ENCODE results near the gene RNF220. TPM values are rescaled to one million over a fixed set of nuclear protein-coding genes. Genes with fewer than 3 reads are reported as not detected.

Gene RNF220
- total RNA-seq, 1 experiment from 2014 or later = 68.7 TPM

DNA sequence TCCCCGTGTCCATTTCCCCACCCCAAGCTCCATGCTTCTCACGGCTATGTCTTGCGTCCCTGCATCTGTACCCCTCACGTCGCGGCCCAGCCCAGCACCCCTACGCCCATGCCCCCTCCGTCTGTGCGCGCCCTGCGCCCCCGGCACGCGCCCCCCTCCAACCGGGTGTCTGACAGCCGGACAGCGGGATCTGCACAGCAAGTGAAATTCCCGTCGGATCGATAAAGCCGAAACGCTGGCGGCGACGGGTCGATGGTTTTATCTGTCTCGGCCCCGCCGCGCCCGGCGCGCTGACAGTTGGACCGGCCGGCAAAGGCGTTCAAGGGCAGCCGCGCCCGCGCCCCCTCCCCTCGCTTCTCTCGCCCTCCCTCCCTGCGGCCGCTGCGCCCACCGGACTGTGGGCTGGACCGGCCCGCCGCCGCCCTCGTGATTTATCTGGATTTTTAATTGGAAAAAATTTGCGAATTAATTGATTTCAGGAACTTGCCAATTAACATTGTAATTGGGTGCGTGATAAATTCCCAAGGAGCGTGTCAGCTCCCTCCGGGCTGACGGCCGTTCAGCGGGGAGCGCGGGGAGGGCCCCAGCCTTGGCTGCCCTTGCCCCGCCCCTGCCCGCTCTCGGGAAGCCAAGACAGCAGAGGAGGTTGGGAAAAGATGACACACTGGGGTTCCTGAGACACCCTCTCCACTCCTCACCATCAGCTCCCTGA, 212.1 kb downstream of the RNF220 start:
- H3K36me3 Mint-ChIP-seq (ENCODE audit: insufficient read depth, unreplicated experiment) = no peaks in the 10 kb centered on the region
- intact Hi-C loops (cut with micrococcal nuclease; ENCODE audit: unreplicated experiment) = no loop called here
- H3K4me1 Mint-ChIP-seq (ENCODE audit: low read depth, unreplicated experiment) = peaks cover 19% of the 10 kb centered on the region
- BruUV-seq (replicated peaks) = no TSS peak
- H3K27ac Mint-ChIP-seq (ENCODE audit: unreplicated experiment) = no peak overlapping the region
- peak overlapping the region; percentile 46 for H3K4me3 Mint-ChIP-seq (ENCODE audit: low read depth, unreplicated experiment)
- CTCF ChIA-PET = interaction anchor here (0.5 to 0.7 kb wide), 2 partner anchors 41 to 116 kb away, joined by 4 to 6 read pairs; no protein-coding TSS in a partner anchor
- TF ChIP-seq, protein P1, sequence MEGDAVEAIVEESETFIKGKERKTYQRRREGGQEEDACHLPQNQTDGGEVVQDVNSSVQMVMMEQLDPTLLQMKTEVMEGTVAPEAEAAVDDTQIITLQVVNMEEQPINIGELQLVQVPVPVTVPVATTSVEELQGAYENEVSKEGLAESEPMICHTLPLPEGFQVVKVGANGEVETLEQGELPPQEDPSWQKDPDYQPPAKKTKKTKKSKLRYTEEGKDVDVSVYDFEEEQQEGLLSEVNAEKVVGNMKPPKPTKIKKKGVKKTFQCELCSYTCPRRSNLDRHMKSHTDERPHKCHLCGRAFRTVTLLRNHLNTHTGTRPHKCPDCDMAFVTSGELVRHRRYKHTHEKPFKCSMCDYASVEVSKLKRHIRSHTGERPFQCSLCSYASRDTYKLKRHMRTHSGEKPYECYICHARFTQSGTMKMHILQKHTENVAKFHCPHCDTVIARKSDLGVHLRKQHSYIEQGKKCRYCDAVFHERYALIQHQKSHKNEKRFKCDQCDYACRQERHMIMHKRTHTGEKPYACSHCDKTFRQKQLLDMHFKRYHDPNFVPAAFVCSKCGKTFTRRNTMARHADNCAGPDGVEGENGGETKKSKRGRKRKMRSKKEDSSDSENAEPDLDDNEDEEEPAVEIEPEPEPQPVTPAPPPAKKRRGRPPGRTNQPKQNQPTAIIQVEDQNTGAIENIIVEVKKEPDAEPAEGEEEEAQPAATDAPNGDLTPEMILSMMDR (IDR thresholded peaks at IDR 0.05; ENCODE audit: unreplicated experiment) = no peak
- H3K9me3 Mint-ChIP-seq (ENCODE audit: low read depth, unreplicated experiment) = no peaks in the 10 kb centered on the region
- peak; percentile 29 for DNase-seq
- peaks cover 84% of the 10 kb centered on the region for H3K27me3 Mint-ChIP-seq (ENCODE audit: unreplicated experiment)

DNA sequence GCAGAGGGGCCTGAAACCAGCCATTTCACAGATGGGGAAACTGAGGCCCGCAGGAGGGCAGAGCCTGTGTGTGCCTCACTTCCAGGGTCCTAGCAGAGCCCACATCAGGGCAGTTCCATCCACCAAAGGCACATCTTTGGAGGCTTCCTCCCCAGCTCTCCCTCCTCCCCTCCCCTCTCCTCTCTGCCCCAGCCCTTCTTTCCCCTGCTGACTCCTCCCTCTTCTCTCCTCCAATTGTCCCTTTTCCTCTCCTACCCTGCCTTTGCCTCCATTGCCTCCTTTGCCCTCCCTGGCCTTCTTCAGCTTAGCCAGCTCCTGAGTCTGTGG, 212.6 kb downstream of the RNF220 start:
- Mint-ChIP-seq H3K4me3 (ENCODE audit: low read depth, unreplicated experiment) (peak overlapping the region; percentile 46), H3K36me3 (ENCODE audit: insufficient read depth, unreplicated experiment) (no peaks in the 10 kb centered on the region), H3K27ac (ENCODE audit: unreplicated experiment) (no peak overlapping the region), H3K27me3 (ENCODE audit: unreplicated experiment) (peaks cover 84% of the 10 kb centered on the region), H3K4me1 (ENCODE audit: low read depth, unreplicated experiment) (peaks cover 19% of the 10 kb centered on the region), H3K9me3 (ENCODE audit: low read depth, unreplicated experiment) (no peaks in the 10 kb centered on the region)
- CTCF ChIA-PET = no interaction called here
- no peak for DNase-seq
- intact Hi-C loops (cut with micrococcal nuclease; ENCODE audit: unreplicated experiment) = no loop called here
- TF ChIP-seq, protein P1 (IDR thresholded peaks at IDR 0.05; ENCODE audit: unreplicated experiment) = no peak
- BruUV-seq (replicated peaks) = no TSS peak

DNA sequence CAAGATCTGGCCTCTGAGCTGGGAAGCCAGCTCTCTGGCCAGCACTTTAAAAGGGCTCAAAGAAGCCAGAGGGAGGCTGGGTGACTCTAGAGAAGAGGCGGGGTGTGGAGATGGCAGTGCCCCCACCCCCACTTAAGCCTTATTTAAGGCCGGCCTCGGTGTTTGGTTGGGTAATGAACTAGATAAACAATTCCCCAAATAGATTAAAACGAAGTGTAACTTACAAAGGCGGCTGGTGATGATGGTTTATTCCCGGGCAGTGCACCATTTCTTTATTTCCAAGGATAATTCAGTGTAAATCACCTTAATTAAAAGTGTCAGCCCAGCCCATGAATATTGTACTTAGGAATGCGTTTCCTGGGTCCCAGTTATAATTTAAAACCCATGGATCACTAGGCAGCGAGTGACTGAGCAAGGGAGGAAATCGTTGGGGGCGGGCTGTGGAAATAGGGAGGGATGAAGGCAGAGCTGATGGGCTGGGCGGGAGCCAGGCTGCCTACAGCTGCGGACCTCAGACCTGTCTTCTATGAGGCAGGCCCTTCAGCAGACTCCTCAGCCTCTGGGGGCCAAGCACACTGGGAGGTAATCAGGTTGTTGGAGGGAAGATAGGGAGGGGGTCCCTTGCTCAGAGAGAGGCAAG, 214.3 kb downstream of the RNF220 start:
- DNase-seq = no peak
- Mint-ChIP-seq H3K4me3 (ENCODE audit: low read depth, unreplicated experiment) (no peak overlapping the region), H3K36me3 (ENCODE audit: insufficient read depth, unreplicated experiment) (no peaks in the 10 kb centered on the region), H3K9me3 (ENCODE audit: low read depth, unreplicated experiment) (no peaks in the 10 kb centered on the region), H3K27ac (ENCODE audit: unreplicated experiment) (no peak overlapping the region), H3K27me3 (ENCODE audit: unreplicated experiment) (peaks cover 94% of the 10 kb centered on the region), H3K4me1 (ENCODE audit: low read depth, unreplicated experiment) (peaks cover 19% of the 10 kb centered on the region)
- CTCF ChIA-PET = interaction anchor here (0.5 to 0.6 kb wide), 2 partner anchors 8 to 777 kb away, joined by 3 to 6 read pairs; no protein-coding TSS in a partner anchor
- BruUV-seq (replicated peaks) = no TSS peak
- intact Hi-C loops (cut with micrococcal nuclease; ENCODE audit: unreplicated experiment) = no loop called here
- TF ChIP-seq, protein P1 (IDR thresholded peaks at IDR 0.05; ENCODE audit: unreplicated experiment) = no peak

GRCh38 chr1:44620072-44620471, 215.0 kb downstream of the RNF220 start:
- no peak for DNase-seq
- Mint-ChIP-seq H3K4me1 (ENCODE audit: low read depth, unreplicated experiment) (peaks cover 19% of the 10 kb centered on the region), H3K4me3 (ENCODE audit: low read depth, unreplicated experiment) (no peak overlapping the region), H3K27me3 (ENCODE audit: unreplicated experiment) (peaks cover 94% of the 10 kb centered on the region), H3K9me3 (ENCODE audit: low read depth, unreplicated experiment) (no peaks in the 10 kb centered on the region), H3K27ac (ENCODE audit: unreplicated experiment) (no peak overlapping the region), H3K36me3 (ENCODE audit: insufficient read depth, unreplicated experiment) (no peaks in the 10 kb centered on the region)
- TF ChIP-seq, protein P1 (IDR thresholded peaks at IDR 0.05; ENCODE audit: unreplicated experiment) = no peak
- intact Hi-C loops (cut with micrococcal nuclease; ENCODE audit: unreplicated experiment) = no loop called here
- no TSS peak for BruUV-seq (replicated peaks)
- CTCF ChIA-PET = no interaction called here
